NCI-H460 (cell line): Measurements from ENCODE around the gene NSMCE4A. TPM values are rescaled to one million over a fixed set of nuclear protein-coding genes. Genes with fewer than 3 reads are reported as not detected.
"Not testable (repeated sequence)": the region's sequence is repeated elsewhere in the genome, so short reads cannot be mapped to it uniquely, and the experiment has no call there.

Source experiments
- DNase-seq: peaks from one replicate; pipeline ENCODE4 v3.0.0-alpha.2; 2016; ENCODE audit warnings: low read depth; ENCODE audit errors: extremely low read depth
- polyA plus RNA-seq: library from polyadenylated mRNA; depleted of rRNA; stranded (reverse); fragments of >200 nt; gene quantifications from 2 replicates; pipeline ENCODE4 v1.2.3, GENCODE V29; 2014; cell fraction: nucleus; rRNA removed
- total RNA-seq: library from RNA; depleted of rRNA; stranded (reverse); fragments of >200 nt; shearing (Covaris generic); gene quantifications from 2 replicates; pipeline ENCODE4 v1.2.3, GENCODE V29; 2014; rRNA removed

NSMCE4A gene, protein sequence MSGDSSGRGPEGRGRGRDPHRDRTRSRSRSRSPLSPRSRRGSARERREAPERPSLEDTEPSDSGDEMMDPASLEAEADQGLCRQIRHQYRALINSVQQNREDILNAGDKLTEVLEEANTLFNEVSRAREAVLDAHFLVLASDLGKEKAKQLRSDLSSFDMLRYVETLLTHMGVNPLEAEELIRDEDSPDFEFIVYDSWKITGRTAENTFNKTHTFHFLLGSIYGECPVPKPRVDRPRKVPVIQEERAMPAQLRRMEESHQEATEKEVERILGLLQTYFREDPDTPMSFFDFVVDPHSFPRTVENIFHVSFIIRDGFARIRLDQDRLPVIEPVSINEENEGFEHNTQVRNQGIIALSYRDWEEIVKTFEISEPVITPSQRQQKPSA
- 69.4 and 76.5 TPM in 2 replicates for total RNA-seq
- polyA plus RNA-seq: 281 and 313 TPM in 2 replicates

DNA sequence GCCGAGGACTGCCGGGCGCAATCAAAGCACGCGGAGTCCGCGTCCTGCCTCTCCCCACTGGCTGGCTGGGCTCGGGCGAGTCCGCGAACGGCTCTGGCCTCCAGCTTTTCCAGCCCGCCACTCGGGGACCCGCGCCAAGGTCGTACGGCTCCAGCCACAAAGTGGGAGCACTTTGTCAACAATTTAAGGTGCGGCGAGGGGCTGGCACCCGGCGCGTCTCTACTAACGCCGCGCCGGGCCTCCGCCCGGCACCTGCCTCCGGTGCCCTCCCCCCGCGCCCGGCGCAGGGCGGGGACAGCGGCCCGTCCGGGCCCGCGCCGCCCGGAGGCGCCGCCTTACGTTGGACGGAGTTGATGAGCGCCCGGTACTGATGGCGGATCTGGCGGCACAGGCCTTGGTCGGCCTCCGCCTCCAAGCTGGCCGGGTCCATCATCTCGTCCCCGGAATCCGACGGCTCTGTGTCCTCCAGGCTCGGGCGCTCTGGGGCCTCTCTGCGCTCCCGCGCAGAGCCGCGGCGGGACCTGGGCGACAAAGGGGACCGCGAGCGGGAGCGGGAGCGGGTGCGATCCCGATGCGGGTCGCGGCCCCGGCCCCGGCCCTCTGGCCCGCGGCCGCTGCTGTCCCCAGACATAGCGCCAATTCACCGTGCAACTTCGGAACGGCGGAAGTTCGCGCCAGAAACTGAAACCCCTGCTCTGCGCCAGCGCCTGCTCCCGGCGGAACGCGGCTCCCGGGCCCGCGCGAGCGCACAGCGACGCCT is at the start of gene NSMCE4A:
TSS of gene NSMCE4A (minus strand) at position 683 of the 760 bp plus-strand sequence. CDS start at position 631, 52 bp downstream.
- peak; percentile 60 for DNase-seq

DNA sequence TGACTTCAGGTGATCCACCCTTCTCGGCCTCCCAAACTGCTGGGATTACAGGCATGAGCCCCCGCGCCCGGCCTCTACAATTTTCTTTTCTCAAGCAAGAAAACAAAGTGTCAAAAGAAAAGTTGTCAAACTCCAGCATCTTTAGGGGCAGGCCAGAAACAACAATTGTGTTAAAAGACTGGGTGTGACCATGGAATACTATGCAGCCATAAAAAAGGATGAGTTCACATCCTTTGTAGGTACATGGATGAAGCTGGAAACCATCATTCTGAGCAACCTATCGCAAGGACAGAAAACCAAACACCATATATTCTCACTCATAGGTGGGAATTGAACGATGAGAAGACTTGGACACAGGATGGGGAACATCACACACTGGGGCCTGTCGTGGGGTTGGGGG is 48.2 kb upstream of the NSMCE4A start:
- DNase-seq: not testable (repeated sequence)

DNA sequence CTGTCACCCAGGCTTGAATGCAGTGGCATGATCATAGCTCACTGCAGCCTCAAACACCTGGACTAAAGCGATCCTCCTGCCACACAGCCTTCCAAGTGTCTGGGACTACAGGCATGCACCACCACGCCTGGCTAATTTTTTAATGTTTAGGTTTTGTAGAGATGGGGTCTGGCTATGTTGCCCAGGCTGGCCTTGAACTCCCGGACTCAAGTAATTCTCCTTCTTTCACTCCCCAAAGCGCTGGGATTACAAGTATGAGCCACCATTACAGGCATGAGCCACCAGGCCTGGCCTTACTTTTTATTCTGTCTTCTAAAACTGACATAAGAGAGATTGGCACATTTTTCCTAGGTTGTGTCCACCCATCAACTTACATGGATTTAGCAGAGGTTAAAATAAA is 47.3 kb upstream of the NSMCE4A start:
- no peak for DNase-seq

DNA sequence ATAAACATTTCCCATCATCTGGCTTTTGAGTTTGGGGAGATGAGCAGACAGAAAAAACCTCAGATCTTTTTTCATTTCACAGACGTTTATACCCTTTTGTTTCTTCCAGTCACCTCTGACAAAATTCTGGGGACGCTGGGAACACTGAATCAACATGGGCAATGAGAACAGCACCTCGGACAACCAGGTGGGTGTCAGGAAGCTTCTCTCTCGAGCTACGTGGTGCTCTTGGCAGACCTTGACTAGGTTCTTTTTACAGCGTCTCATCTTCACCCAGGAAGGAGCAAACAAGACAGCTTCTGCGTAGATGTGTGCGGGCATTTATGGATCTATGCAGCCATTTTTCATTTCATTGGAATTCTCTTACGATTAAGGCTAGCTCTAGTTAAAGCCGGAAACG is 46.8 kb upstream of the NSMCE4A start:
- no peak for DNase-seq

DNA sequence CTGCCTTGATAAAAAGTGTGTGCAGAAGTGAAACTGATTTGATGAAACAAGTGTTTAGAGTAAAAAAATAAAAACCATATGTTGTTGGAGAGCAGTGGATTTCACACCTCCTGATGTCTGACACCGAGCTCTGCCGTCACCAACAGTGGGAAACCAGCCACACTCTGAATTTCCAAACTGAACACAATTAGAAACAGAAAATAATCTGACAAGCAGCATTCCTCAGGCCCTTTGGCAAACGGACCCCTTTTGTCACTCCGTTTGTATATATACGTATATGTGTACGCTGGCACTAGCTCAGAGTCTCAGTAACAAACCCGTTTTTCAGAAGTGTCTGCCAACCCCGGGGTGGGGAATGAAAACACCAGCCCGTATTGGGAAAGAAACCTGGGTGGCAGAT is 46.4 kb upstream of the NSMCE4A start:
- no peak for DNase-seq

DNA sequence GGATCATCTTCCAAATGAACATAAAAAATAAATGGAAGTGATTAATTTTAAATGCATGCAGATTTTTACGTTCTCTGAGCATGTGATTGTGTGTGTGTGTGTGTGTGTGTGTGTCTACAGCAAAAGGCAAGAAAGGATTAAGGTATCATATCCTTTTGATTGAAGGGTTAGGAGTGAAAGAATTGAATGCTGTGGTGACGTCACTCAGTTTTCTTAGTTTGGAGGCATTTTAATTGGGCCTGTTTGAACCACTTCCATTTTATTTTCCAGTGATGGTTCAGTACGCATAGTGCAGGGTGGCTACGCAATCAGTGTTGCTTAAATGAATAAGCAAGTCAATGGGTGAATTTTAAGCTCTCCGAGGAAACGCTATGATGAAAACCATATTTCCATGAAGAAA is 45.2 kb upstream of the NSMCE4A start:
- no peak for DNase-seq

DNA sequence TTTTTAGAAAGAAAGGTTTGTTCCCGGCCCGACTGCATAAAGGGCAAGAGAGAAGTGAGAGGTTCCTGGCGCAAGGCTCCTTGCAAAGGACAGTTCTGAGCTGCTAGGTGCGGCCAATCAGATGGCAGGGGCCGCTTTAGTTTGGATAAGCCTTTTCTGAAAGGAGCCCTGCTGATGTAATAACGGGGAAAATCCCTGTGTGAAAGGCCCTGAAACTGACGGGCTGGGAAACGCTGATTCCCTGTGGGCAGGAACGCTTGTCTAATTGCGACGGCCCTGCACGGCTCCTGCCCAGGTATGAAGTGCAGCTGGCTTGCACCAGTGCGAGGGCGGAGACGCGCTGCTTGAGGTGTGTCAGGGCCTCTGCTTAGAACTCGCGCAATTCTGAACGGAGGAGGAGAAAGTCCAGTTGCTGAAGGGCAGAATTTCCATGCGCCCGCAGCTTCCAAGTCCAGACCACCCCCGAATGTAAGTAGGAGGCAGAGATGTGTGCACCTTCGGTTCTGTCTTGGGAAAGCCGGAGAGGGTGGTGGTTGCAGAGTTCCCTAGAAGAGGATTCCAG is 44.5 kb upstream of the NSMCE4A start:
- peak; percentile 36 for DNase-seq

DNA sequence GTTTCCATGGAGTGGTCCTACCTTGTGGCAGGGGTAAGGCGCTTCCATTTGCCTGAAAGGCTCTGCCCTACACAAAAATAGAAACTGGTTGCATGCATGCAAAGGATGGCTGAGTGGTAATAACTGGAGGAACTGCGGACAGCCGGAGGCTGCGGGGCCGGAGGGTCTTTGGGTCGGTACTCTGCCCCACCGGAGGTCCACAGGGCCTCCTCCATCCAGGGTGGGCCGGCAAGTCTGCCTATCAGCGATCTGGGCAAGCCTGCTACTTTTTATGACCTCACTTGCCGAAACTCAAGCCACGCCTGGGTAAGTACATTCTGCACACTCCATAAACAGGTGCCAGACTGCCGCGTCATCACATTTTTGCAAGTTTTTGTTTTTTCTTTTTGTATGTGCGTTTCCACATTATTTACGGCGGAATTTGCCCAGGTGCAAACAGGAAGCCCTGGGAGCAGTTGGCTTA is 44.0 kb upstream of the NSMCE4A start:
- DNase-seq: no peak

DNA sequence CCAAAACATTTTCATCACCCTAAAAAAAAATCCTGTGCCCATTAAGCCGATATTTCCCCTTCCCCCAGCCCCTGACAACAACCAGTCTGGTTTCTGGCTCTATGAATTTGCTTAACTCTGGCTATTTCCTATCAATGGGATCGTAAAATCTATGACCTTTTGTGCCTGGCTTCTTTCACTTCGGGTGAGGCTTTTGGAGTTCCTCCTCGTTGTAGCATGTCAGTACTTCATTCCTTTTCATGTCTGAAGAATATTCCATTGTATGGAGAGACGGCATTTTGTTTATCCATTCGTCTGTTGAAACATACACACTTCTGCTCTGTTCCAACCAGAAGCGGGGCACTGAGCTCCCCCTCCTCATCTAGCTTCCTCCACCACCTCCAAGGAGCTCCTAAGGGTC is 43.5 kb upstream of the NSMCE4A start:
- DNase-seq: no peak

DNA sequence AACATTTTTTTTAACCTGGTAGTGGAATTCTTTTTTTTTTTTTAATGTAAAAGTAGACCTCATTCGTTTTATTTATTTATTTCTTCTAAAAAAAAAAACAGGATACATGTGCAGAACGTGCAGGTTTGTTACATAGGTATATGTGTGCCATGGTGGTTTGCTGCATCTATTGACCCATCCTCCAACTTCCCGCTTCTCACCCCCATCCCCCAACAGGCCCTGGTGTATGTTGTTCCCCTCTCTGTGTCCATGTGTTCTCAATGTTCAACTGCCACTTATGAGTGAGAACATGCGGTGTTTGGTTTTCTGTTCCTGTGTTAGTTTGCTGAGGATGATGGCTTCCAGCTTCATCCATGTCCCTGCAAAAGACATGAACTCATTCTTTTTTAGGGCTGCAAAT is 42.9 kb upstream of the NSMCE4A start:
- not testable (repeated sequence) for DNase-seq

DNA sequence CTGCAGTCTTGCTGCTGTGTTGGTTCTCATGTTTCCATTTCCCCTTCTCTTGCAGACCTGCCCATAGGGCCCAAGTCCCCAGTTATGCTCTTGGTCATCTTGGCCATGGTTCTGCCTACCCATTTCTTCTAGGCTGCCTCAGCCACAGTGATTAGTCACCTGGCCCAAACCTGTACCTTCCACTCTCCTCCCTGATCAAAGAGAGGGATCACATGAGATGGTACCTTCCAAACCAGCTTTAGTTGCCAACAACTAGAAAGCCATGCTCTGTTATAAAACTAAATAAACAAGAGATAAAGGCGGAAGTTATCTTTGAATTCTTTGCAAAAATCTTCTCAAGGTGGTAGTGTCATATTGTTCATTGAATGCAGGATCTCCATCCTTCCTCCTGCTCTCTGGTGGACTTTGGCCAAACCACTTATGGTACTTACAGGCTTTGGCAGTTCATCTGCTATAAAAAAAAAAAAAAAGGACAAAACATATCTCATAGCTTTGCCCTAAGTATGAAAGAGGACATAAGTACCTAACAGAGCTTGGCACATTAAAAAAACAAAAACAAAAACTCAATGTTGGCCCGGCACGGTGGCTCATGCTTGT is 39.7 kb upstream of the NSMCE4A start:
- DNase-seq: no peak

DNA sequence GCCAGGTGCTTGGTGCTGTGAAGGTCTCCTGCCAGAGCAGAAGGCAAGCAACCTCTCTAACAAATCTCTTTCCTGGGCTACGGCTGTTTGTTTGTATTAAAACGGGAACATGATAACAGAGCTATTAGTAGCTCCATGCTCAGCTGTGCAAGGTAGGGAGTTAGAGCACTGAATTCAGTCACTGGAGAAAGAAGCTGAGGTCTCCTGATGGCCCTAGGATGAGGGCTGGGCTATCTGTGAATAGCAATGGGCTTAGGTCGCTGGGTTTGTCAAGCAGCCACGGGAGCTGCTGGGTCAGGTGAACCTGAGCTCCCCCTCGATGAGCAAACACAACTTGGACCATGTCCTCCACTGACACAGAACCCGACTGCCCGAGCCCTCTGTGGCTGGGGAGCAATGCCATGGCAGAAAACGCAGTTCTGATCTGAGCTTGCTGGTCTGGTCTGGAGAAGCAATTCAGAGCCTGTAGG is 38.3 kb upstream of the NSMCE4A start:
- no peak for DNase-seq

DNA sequence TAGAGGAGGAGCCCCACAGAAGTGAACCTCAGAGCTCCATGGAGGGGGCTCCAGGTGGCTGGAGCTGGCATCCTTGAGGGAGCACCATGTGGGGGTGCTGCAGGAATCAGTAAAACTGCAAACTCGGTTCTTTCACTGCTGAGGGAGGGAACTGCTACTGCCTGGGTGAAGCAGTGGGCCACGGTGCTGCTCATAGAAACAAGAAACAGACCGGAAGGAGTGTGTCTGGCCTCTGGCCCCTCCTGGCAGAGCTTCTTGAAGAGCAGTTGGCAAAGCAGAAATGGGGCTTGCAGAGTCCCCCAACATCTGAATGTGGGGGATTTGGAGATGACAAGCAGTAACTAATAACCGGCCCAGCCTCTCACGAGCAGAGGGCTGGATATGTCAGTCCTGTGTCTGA is 37.7 kb upstream of the NSMCE4A start:
- DNase-seq: no peak

DNA sequence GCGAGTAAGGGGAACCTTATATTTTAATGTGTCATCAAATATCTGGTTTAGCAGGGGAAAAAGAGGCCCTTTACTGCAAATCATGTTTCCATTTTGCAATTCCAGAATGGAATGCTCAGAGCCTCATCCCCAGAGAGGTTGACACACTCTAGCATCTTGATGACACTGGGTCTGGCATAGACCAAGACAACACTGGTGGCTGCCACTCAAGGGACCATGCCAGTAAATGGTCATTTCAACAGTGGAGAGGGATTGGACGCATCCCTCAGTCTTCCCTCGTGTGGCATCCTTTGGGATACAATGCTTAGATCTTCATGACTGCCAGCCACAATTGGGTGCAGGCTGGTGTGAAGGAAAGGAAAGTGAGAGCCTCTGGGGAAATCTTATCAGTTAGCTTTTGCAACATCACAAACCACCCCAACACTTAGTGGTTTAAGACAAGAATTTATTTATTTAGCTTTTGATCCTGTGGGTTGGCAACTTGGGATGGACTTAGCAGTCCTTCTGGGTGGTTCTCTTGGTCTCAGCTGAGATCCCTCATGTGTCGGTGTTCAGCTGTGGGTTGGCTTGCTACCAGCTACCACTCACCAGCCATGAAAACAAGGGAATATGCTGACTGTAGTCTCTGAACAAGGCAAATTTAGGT is 35.5 kb upstream of the NSMCE4A start:
- no peak for DNase-seq

DNA sequence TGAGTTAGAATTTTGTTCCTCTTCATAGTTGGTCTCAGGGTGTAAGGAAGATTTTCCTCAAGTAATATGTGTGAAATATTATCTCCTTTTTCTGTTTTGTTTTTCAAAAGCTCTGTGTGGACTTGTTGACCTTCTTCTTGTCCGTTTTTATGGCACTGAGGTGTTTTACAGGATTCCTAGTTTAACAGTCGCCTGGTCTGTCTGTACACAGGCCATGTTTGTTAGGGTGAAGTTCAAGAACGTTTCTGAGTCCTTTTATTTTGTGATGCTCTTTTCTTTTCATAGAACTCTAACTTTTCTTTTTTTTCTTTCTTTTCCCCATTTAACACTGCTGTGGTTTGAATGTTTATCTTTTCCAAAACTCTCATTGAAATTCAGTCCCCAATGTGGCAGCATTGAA is 32.4 kb upstream of the NSMCE4A start:
- DNase-seq: no peak

DNA sequence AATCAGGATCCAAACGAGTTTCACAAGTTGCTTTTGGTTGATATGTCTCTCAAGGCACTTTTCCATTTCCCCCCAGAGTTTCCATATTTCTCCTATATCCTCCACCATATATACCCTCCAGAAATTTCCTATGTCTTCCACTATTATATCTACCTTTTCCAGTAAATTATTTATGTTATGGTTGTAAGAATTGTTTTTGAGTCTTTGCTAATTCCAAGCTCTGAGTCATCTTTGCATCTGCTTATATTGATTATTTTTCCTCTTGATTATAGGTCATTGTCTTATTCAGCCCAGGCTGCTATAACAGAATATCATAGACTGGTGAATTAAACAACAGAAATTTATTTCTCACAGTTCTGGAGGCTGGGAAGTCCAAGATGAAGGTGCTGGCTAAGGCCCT is 26.7 kb upstream of the NSMCE4A start:
- no peak for DNase-seq

DNA sequence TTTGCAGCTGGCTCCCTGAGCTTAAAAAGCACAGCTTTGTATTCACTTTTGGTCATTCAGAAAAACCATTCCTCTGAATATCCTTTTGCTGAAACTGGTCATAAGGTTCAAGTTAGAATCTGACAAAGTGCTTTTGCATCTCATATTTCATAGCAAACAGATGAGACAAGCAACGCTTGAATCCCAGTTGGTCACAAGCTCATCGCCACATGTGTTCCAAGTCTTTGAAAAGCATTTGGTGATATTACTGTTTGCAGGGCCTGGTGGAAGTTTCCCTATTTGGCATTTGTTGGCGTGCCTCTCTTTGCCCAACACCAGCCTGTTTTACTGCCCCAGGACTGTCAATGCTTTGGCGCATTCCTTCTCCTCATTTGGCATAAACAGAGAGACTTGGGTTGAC is 24.3 kb upstream of the NSMCE4A start:
- DNase-seq: no peak

DNA sequence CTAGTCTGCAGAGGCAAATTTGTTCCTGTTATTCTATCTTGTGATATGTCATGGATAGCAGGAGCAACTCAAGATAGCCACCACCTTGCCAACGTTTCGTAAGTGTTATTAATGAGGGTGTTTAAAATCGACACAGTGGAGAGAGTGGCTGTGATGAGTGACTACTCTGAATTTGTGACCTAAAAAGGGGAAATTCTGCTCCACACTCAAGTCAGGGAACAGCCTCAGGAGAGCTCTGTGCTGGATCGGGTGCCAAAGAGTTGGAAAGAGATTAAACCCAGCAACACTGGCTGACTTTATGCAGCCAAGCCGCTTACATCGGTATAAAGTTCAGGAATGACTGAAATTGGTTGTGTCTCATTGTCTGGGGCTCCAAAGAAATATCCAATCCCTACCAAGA is 23.4 kb upstream of the NSMCE4A start:
- no peak for DNase-seq

DNA sequence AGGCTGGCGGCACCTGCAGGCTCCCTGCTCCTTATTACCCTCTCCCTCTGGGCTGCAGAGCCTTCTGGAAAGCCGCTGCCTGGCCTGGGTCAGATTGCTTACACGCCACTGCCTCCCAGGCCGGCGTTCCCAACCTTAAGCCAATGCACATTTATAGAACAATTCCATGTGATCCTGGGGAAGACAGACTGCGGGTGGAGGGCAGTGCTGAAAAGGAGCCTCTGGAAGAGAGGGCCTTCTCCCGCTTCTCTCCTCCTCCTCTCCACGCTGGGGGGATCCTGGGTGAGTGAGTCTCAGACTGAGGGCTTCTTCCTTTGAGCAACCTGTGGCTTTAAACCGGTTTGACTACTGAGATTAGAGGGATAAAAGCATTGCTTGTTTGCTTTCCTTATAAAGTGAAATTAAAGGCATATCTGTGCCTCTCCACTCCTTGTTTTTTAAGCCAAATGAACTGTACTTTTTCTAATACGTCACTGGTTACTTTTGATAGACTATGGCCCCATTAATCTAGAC is 19.5 kb upstream of the NSMCE4A start:
- no peak for DNase-seq

DNA sequence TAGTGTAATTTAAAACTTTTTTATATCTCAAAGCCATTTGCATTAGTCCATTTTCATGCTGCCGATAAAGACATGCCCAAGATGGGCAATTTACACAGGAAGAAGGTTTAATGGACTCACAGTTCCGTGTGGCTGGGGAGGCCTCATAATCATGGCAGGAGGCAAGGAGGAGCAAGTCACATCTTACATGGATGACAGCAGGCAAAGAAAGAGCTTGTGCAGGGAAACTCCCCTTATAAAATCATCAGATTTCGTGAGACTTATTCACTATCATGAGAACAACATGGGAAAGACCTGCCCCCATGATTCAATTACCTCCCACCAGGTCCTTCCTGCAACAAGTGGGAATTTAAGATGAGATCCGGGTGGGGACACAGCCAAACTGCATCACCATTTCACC is 16.7 kb upstream of the NSMCE4A start:
- not testable (repeated sequence) for DNase-seq
